Activated T-cell treated with anti-CD3 and anti-CD28 coated beads for 1 hour (primary cell): ENCODE results near the gene TMEM250.
"Not testable (repeated sequence)": the region's sequence is repeated elsewhere in the genome, so short reads cannot be mapped to it uniquely, and the experiment has no call there.

Experiments used
- DNase-seq: peaks from one replicate; pipeline ENCODE4 v3.0.0-alpha.2; 2020; ENCODE audit warnings: low read depth

TMEM250 gene

GRCh38 chr9:136111190-136111589 lies 7.5 kb downstream of the TMEM250 start:
- no peak for DNase-seq

- DNase-seq: no peak
Measured at GRCh38 chr9:136110082-136111061, 8.3 kb downstream of the TMEM250 start.

GRCh38 chr9:136109351-136110081 lies 9.2 kb downstream of the TMEM250 start:
- peak; percentile 87 for DNase-seq

- no peak for DNase-seq
Measured at GRCh38 chr9:136108648-136109266, 9.9 kb downstream of the TMEM250 start.

- no peak for DNase-seq
Measured at GRCh38 chr9:136107953-136108647, 10.6 kb downstream of the TMEM250 start.

GRCh38 chr9:136107155-136107952 lies 11.3 kb downstream of the TMEM250 start:
- DNase-seq: no peak

- DNase-seq: no peak
Measured at GRCh38 chr9:136105398-136106135, 13.1 kb downstream of the TMEM250 start.

GRCh38 chr9:136104916-136105315 lies 13.8 kb downstream of the TMEM250 start:
- no peak for DNase-seq

- DNase-seq: no peak
Measured at GRCh38 chr9:136104488-136104800, 14.2 kb downstream of the TMEM250 start.

- no peak for DNase-seq
Measured at GRCh38 chr9:136103651-136104487, 14.8 kb downstream of the TMEM250 start.

GRCh38 chr9:136101615-136102074 lies 17.0 kb downstream of the TMEM250 start:
- not testable (repeated sequence) for DNase-seq

GRCh38 chr9:136100700-136101614 lies 17.7 kb downstream of the TMEM250 start:
- DNase-seq: no peak

GRCh38 chr9:136099542-136099941 lies 19.1 kb downstream of the TMEM250 start:
- DNase-seq: no peak

- no peak for DNase-seq
Measured at GRCh38 chr9:136098844-136099243, 19.8 kb downstream of the TMEM250 start.

GRCh38 chr9:136098210-136098609 lies 20.5 kb downstream of the TMEM250 start:
- no peak for DNase-seq

- no peak for DNase-seq
Measured at GRCh38 chr9:136096505-136097001, 22.1 kb downstream of the TMEM250 start.

- DNase-seq: no peak
Measured at GRCh38 chr9:136095070-136096058, 23.3 kb downstream of the TMEM250 start, which contains the start of gene NACC2. TSS of gene NACC2 (minus strand) at chr9:136095289. CDS start at chr9:136050521, 44,768 bp downstream.
